Embryonic facial prominence (tissue), 1 donor: Measurements from ENCODE around the gene PLK1.
"Not testable (repeated sequence)": the region's sequence is repeated elsewhere in the genome, so short reads cannot be mapped to it uniquely, and the experiment has no call there.

Experiments used
- DNase-seq: peaks from one replicate; pipeline ENCODE4 v3.0.0-alpha.2; 2016; ENCODE audit errors: extremely low spot score

The PLK1 gene

GRCh38 chr16:23709536-23709935 lies 30.8 kb downstream of the PLK1 start:
- DNase-seq = no peak

GRCh38 chr16:23710008-23710407 lies 31.3 kb downstream of the PLK1 start:
- DNase-seq = no peak

DNA sequence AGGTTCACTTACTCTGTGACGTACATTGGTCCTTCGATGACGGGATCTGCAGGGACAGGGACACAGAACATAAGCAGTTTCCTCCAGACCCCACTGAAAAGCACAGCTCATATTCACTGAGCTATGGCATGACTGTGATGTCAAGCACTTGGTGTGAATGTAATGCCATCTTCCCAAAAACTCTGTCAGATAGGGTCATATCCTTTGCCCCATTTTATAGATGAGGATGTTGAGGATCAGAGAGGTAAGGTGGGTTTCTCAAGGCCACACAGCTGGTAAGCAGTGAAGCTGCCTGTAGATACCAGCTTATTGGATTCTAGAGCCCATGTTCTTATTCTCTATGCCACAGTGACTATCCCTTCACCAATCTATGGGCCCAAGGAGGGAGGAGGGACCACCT lies 31.8 kb downstream of the PLK1 start:
- DNase-seq = no peak

- no peak for DNase-seq
Measured at GRCh38 chr16:23711785-23712184, 33.1 kb downstream of the PLK1 start.

DNA sequence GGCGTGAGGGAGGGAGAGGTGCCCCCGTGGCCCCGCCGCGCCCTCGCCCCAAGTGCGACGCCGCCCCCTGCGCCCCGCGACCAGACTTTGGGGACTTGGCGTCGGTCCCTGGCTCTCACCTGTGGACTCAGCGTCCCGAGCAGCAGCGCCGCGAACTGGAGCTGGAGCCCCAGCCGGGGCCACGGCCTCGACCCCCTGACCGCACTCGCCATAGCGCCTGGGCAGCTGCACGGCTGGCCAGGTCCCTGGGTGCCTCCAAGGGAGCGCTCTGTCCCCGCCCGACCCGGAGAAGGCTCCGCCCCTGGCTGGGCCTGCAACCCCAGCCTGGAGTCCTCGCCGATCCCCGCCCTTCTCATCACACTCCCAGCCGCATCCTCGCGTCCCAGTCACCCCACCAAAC lies 34.3 kb downstream of the PLK1 start, which contains the start of gene ERN2:
Gene ERN2 (minus strand): TSS at position 247 of the 400 bp plus-strand sequence. CDS start 35 bp downstream, at position 212.
- no peak for DNase-seq

GRCh38 chr16:23716484-23716883 lies 37.8 kb downstream of the PLK1 start:
- DNase-seq = no peak

- not testable (repeated sequence) for DNase-seq
Measured at GRCh38 chr16:23722613-23723240, 44.0 kb downstream of the PLK1 start.

GRCh38 chr16:23724096-23724784 lies 45.6 kb downstream of the PLK1 start:
- DNase-seq = no peak

- DNase-seq = no peak
Measured at GRCh38 chr16:23724785-23725131, 46.1 kb downstream of the PLK1 start.

DNA sequence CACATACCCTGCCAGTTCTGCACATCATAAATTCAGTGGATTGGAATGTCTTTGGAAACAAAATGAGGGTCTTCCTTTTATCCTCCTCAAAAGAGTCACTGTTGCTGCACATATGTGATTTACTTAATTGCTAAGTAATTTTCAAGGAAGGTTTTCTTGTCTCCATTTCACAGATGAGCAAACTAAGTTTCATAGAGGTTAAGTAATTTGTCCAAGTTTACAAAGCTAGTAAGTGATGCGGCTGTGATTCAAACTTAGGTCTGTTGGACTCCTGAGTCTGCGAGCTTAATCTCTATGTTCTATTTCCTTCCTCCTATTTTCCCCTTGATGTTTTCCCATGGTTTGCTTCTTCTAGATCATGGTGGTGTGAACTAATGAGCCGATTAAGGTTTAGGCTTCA lies 48.0 kb downstream of the PLK1 start:
- DNase-seq = no peak

GRCh38 chr16:23728112-23728477 lies 49.4 kb downstream of the PLK1 start:
- DNase-seq = no peak

- DNase-seq = no peak
Measured at GRCh38 chr16:23729503-23730424, 51.1 kb downstream of the PLK1 start.

GRCh38 chr16:23734176-23734893 lies 55.6 kb downstream of the PLK1 start:
- DNase-seq = no peak

DNA sequence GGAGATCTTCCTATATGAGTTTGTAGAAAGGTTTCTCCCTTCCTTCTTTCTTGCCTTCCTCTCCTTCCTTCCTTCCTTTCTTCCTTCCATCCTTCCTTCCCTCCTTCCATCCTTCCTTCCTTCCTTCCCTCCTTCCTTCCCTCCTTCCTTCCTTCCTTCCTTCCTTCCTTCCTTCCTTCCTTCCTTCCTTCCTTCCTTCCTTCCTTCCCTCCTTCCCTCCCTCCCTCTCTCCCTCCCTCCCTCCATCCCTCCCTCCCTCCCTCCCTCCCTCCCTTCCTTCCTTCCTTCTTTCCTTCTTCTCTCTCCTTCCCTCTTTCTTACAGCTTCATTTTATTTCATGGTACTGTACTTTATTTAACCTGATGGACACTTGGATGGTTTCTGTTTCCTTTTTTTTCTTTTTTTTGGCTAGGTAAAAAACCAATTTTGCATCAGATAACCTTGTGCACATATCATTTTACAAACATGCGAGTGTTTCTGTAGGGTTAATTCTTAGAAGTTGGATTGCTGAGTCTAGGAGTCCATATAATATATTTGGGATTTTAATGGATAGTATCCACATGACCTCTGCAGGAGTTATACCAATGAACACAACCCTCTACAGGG lies 58.8 kb downstream of the PLK1 start:
- DNase-seq = not testable (repeated sequence)

DNA sequence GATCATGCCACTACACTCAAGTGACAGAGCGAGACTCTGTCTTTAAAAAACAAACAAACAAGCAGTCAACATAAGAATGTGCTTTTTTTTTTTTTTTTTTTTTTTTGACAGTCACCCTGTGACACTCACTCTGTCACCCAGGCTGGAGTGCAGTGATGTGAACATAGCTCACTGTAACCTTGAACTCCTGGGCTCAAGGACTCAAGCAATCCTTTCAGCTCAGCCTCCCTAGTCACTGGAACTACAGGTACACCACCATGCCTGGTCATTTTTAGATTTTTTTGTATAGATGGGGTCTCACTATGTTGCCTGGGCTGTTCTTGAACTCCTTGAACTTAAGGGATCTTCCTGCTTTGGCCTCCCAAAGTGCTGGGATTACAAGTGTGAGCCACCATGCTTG lies 60.8 kb downstream of the PLK1 start:
- no peak for DNase-seq
